ENCODE data around the gene CCDC106.

The CCDC106 gene

DNA sequence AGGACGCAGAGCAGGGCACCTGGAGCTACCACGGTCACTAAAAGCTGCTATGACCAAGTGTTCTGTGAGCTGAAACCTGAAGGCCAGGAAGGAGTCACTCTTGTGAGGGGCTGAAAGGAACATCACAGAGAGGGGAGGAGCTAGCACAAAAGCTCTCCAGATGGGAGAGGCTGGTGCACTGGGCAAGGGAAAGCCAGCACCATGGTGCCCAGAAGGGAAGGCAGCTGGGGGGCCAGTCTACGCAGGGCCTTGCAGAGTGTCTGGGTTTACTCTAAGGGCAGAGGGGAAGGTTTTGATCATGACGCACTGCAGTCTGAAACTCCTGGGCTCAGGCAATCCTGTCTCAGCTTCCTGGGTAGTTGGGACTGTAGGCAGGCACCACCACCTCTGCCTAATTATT, 11.3 kb upstream of the CCDC106 start:
- H3K4me3 ChIP-seq (ENCODE audit: low read length), result no peak overlapping the region
- no peak for TF ChIP-seq CTCF (conservative IDR thresholded peaks at IDR 0.05; ENCODE audit: low read depth, low read length)
- DNase-seq (ENCODE audit: low read depth), result no peak

- DNase-seq (ENCODE audit: low read depth), result no peak
- no peak overlapping the region for H3K4me3 ChIP-seq (ENCODE audit: low read length)
- no peak for TF ChIP-seq CTCF (conservative IDR thresholded peaks at IDR 0.05; ENCODE audit: low read depth, low read length)
Measured at GRCh38 chr19:55637534-55637933, 10.5 kb upstream of the CCDC106 start.

DNA sequence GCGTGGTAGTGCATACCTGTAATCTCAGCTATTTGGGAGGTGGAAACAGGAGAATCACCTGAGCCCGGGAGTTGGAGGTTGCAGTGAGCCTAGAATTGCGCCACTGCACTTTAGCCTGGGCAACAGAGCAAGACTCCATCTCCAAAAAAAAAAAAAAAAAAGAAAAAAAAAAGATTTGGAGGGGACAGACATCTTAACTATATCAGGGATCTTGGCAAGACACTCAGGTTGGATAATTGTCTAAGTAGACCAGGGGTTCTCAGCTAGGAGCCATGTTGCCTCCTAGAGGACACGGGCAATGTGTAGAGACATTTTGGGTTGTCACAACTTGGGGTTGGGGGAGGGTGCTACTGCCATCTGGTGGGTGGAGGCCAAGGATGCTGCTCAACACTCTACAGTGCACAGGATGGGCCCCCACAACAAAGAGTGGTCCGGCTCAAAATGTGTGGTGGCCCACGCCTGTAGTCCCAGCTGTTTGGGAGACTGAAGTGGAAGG, 9.1 kb upstream of the CCDC106 start:
- TF ChIP-seq CTCF (conservative IDR thresholded peaks at IDR 0.05; ENCODE audit: low read depth, low read length), result peak; percentile 56
- no peak overlapping the region for H3K4me3 ChIP-seq (ENCODE audit: low read length)
- no peak for DNase-seq (ENCODE audit: low read depth)

GRCh38 chr19:55640043-55640576, 7.9 kb upstream of the CCDC106 start:
- peak; percentile 63 for TF ChIP-seq CTCF (conservative IDR thresholded peaks at IDR 0.05; ENCODE audit: low read depth, low read length)
- DNase-seq (ENCODE audit: low read depth), result peak; percentile 41
- peak overlapping the region; percentile 76 for H3K4me3 ChIP-seq (ENCODE audit: low read length)

GRCh38 chr19:55640577-55641425, 7.2 kb upstream of the CCDC106 start, which contains the start of gene ZNF580:
Gene ZNF580 (plus strand): TSS chr19:55641002. CDS start chr19:55642509, 1,507 bp downstream.
- TF ChIP-seq CTCF (conservative IDR thresholded peaks at IDR 0.05; ENCODE audit: low read depth, low read length), result no peak
- no peak for DNase-seq (ENCODE audit: low read depth)
- H3K4me3 ChIP-seq (ENCODE audit: low read length), result peak within 1 kb of the TSS; percentile 76

DNA sequence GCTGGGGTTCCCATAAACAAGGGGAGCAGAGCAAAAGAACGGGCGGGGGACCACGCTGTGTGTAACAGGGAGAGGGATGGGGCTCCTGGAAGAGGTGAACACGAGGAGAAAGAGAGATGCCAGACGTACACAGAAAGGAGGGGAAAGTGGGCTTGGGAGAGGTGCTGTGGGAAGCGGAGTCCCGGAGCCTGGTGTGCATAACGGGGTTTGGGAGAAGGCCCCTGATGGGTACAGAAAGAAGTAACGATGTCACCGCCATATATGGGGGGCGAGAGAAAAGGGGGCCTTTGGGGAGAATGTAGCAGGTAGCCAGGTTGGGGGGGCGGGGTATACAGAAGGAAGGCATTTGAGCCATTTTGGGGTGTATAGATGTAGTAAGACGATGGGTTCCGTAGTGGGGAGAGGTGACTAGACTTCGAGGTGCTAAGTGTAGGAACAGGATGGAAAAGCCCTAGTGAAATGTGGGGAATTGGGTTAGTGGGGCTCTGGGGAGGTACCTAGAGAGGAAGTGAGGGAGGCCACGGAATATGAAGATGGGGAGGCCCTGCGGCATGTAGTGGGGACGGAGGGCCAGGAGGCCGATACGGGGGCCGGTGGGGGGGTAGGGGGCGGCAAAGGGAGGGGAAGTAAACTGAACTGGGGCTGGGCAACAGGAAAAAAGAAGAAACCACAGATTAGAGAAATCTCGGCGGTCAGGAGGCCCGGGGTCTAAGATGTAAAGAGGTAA, 6.4 kb upstream of the CCDC106 start:
- DNase-seq (ENCODE audit: low read depth), result no peak
- no peak for TF ChIP-seq CTCF (conservative IDR thresholded peaks at IDR 0.05; ENCODE audit: low read depth, low read length)
- peak overlapping the region; percentile 76 for H3K4me3 ChIP-seq (ENCODE audit: low read length)
